G401.6 (cell line): Measurements from ENCODE around the gene GPR150.

ENCODE experiments used
- FAIRE-seq: peaks from 2 replicates; lab custom pipeline; 2012; peaks lifted over from hg19 to GRCh38; lab: Jason Lieb, UNC

Gene GPR150

DNA sequence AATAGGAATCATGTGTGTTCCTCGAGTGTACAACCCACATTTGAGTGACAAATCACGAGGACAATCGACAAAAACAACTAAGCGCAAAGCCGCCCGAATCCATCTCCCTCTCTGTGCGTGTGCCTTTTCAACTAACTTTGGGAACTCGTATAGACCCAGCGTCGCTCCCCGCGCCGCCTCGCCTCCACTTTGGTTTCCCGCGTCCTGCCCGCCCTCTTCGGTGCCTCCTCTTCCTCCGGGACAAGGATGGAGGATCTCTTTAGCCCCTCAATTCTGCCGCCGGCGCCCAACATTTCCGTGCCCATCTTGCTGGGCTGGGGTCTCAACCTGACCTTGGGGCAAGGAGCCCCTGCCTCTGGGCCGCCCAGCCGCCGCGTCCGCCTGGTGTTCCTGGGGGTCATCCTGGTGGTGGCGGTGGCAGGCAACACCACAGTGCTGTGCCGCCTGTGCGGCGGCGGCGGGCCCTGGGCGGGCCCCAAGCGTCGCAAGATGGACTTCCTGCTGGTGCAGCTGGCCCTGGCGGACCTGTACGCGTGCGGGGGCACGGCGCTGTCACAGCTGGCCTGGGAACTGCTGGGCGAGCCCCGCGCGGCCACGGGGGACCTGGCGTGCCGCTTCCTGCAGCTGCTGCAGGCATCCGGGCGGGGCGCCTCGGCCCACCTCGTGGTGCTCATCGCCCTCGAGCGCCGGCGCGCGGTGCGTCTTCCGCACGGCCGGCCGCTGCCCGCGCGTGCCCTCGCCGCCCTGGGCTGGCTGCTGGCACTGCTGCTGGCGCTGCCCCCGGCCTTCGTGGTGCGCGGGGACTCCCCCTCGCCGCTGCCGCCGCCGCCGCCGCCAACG, at the start of gene GPR150:
Gene GPR150, plus strand, starts transcription at position 58 of the 840 bp plus-strand sequence. Its CDS starts 189 bp downstream, at position 247.
- no peak for FAIRE-seq

DNA sequence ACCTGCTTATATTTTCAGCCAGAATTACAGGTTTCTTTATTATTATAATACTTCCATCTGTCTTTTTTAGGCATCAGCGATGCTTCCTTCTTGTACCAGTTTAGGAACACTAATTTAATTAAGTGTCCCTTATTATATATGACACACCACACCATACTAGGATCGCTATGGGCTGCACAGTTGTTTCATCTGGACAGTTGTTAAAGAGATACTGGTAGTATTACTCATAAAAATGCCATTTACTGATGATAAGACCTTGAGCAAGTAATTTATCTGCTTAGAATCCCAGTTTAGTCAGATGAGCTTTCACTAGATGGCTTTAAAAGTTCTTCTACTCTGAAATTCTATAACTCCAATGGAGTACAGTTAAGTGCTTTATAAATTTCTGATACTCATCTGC, 47.9 kb upstream of the GPR150 start:
- FAIRE-seq = no peak

- FAIRE-seq = peak; percentile 6
These were observed 38.3 kb upstream of the GPR150 start for GRCh38 chr5:95581576-95581975.

GRCh38 chr5:95583992-95584391, 35.9 kb upstream of the GPR150 start:
- FAIRE-seq = no peak

- FAIRE-seq = no peak
These were observed 29.0 kb upstream of the GPR150 start for GRCh38 chr5:95590880-95591279.

- FAIRE-seq = no peak
These were observed 28.4 kb upstream of the GPR150 start for GRCh38 chr5:95591490-95591901.

- FAIRE-seq = no peak
These were observed 24.5 kb upstream of the GPR150 start for GRCh38 chr5:95595289-95595931.

- FAIRE-seq = no peak
These were observed 20.6 kb upstream of the GPR150 start for GRCh38 chr5:95599252-95599651.

DNA sequence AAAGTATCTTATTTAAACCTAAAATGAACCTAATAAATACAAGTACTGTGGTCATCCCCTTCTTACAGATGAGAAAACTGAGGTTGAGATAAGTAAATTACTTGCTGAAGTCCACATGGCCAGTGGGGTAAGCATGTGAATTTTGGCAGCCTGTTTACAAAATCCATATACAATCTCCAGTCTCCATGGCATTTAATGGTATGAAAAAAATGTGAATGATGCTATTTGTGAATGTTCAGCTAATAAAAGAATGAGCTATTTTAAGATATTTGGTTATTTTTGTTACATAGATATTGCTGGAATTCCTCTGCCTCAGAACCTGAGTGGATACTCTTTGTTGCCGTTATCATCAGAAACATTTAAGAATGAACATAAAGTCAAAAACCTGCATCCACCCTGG, 19.3 kb upstream of the GPR150 start:
- FAIRE-seq = no peak

GRCh38 chr5:95605786-95606185, 14.1 kb upstream of the GPR150 start:
- FAIRE-seq = no peak

- FAIRE-seq = no peak
These were observed 13.5 kb upstream of the GPR150 start for GRCh38 chr5:95606419-95606818.

DNA sequence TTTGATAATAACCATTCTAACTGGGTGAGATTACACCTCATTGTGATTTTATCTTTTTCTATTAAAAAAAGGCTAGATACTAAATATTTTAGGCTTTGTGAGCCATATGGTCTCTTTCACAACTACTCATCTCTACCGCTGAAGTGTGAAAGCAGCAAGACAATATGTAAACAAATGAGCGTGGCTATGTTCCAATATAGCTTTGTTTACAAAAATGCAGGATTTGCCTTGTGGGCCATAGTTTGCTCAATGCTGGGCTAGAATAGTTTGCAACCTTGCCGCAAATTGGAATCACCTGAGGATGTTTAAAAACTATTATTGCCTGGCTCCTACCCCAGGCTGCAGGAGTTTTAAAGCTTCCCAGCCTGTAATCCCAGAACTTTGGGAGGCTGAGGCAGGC, 10.2 kb upstream of the GPR150 start:
- no peak for FAIRE-seq

DNA sequence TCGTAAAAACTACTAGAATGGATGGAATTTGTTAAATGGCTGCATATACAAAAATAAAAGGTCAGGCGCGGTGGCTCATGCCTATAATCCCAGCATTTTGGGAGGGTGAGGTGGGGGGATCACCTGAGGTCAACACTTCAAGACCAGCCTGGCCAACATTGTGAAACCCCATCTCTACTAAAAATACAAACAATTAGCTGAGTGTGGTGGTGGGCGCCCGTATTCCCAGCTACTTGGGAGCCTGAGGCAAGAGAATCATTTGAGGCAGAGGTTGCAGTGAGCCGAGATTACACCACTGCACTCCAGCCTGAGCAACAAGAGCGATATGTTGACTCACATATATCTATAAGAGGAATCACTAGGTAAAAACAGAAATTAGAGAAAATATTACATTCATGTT, 9.3 kb upstream of the GPR150 start:
- no peak for FAIRE-seq

- FAIRE-seq = peak; percentile 40
These were observed 8.5 kb upstream of the GPR150 start for GRCh38 chr5:95611396-95611795.

DNA sequence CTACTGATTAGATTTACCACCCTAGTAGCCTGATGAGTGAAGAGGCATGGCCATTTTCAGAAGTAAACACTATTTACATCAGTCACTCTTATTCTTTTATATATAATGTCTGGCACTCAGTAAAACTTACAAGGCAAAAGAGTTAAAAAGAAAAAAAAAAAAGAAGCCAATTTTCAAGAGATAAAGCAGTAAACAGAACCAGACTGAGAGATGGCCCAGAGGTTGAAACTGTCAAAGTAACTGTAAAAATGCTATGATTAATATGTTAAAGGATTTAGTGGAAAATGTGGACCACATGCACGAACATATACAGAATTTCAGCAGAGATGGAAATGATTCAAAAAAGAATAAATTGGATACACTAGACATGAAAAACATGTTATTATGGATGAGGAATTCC, 6.4 kb upstream of the GPR150 start:
- FAIRE-seq = no peak

DNA sequence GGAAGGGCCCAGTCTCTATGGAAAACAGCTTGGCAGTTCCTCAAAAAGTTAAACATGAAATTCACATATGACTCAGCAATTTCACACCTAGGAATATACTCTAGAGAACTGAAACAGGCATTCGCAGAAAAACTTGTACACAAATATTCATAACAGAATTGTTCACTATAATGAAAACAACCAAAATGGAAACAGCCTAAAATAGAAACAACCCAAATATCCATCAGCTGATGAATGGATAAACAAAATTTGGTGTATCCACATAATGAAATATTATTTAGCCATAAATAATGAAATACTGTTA, 4.8 kb upstream of the GPR150 start:
- no peak for FAIRE-seq

- no peak for FAIRE-seq
These were observed 2.8 kb upstream of the GPR150 start for GRCh38 chr5:95617057-95617456.

GRCh38 chr5:95619096-95619495, 791 bp upstream of the GPR150 start:
- no peak for FAIRE-seq

GRCh38 chr5:95619514-95620029, 315 bp upstream of the GPR150 start:
- FAIRE-seq = no peak

DNA sequence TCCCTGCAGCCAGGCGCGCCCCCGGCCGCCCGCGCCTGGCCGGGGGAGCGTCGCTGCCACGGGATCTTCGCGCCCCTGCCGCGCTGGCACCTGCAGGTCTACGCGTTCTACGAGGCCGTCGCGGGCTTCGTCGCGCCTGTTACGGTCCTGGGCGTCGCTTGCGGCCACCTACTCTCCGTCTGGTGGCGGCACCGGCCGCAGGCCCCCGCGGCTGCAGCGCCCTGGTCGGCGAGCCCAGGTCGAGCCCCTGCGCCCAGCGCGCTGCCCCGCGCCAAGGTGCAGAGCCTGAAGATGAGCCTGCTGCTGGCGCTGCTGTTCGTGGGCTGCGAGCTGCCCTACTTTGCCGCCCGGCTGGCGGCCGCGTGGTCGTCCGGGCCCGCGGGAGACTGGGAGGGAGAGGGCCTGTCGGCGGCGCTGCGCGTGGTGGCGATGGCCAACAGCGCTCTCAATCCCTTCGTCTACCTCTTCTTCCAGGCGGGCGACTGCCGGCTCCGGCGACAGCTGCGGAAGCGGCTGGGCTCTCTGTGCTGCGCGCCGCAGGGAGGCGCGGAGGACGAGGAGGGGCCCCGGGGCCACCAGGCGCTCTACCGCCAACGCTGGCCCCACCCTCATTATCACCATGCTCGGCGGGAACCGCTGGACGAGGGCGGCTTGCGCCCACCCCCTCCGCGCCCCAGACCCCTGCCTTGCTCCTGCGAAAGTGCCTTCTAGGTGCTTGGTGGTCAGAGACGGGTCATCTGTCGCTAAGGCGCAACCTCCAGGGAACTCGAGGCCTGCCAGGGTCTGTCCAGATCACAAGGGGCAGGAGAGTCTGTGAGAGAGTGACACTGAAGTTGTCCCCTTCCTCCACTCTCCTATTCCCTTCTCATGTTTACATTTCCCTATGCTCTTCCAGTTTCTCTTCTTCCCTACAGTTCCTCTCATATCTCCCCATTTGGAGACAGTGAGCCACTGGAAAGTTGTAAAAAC, 1.3 kb downstream of the GPR150 start:
- no peak for FAIRE-seq

GRCh38 chr5:95621839-95622629, 2.1 kb downstream of the GPR150 start:
- no peak for FAIRE-seq

- FAIRE-seq = no peak
These were observed 3.8 kb downstream of the GPR150 start for GRCh38 chr5:95623706-95624105.
